Thyroid gland (tissue), 4 donors: ENCODE data around the gene UPP1.

Experiments
- POLR2A ChIP-seq, 2 donors: fragments of 450-650 bp; IDR thresholded peaks; one replicate each; pipeline ENCODE4 v1.6.1; 2017; ENCODE audit warnings: antibody characterized with exemption in 2 of 2, mild to moderate bottlenecking in 2 of 2, moderate library complexity in 1 of 2
- TF ChIP-seq, protein P1 (sequence below), 6 experiments: fragments of 200-600 bp in 3 of 6; fragments of 450-650 bp in 3 of 6; sonication (generic) in 3 of 6; IDR thresholded peaks; one replicate each; pipeline ENCODE4 v1.5.1; 2016 to 2019; ENCODE audit warnings: antibody characterized with exemption in 6 of 6, mild to moderate bottlenecking in 2 of 6, inconsistent platforms in 1 of 6, moderate library complexity in 1 of 6

DNA sequence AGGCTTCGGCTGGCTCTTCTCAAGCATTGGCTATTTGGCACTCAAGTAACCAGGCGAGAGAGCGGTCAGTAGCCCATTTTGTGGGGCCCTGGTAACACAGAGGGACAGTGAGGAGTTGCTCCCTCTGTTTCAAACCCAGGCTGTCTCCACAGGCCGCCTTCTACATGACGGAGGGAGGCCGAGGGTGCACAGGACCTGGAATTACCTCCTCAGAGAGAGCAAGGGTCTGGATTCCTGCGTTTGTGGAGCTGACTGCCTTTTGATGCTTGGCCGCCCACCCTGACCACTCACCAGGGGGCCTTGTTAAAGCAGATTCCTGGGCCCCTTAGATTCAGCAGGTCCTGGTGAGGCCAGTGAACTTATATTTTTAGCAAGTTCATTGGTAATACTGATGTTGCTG, 12.3 kb downstream of the UPP1 start:
- no peak for TF ChIP-seq POLR2A (IDR thresholded peaks at IDR 0.05)
- TF ChIP-seq, protein P1, sequence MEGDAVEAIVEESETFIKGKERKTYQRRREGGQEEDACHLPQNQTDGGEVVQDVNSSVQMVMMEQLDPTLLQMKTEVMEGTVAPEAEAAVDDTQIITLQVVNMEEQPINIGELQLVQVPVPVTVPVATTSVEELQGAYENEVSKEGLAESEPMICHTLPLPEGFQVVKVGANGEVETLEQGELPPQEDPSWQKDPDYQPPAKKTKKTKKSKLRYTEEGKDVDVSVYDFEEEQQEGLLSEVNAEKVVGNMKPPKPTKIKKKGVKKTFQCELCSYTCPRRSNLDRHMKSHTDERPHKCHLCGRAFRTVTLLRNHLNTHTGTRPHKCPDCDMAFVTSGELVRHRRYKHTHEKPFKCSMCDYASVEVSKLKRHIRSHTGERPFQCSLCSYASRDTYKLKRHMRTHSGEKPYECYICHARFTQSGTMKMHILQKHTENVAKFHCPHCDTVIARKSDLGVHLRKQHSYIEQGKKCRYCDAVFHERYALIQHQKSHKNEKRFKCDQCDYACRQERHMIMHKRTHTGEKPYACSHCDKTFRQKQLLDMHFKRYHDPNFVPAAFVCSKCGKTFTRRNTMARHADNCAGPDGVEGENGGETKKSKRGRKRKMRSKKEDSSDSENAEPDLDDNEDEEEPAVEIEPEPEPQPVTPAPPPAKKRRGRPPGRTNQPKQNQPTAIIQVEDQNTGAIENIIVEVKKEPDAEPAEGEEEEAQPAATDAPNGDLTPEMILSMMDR (IDR thresholded peaks at IDR 0.05), result no peak
